Spleen (tissue), 7 donors: ENCODE data around the gene ST3GAL3.
A peak's percentile ranks its signal among the peaks of the same experiment; 100 is the strongest.

Experiments used
- CTCF ChIP-seq, 11 experiments: fragments of 200-600 bp in 7 of 11; fragments of 450-650 bp in 4 of 11; sonication (generic) in 4 of 11; IDR thresholded peaks in 8 of 11; conservative IDR thresholded peaks in 3 of 11; 1 replicate in 7 of 11; 2 replicates in 4 of 11; pipeline versions ENCODE4 v1.4.0 to v1.8.0; 2016 to 2021; ENCODE audit warnings: antibody characterized with exemption in 11 of 11, inconsistent platforms in 4 of 11, mild to moderate bottlenecking in 1 of 11
- POLR2AphosphoS5 ChIP-seq, 3 donors: sonication (generic); formaldehyde crosslinking; IDR thresholded peaks; one replicate each; pipeline ENCODE4 v1.5.1; 2017; ENCODE audit warnings: antibody characterized with exemption in 3 of 3
- donor health status: DM: no; HTN: no; CAD: no; lungs with moderate emphysema.
- donor health status: DM: no; HTN: no; CAD: no.
- donor health status: DM: no; HTN: no; CAD: no.

- TF ChIP-seq CTCF (IDR thresholded peaks at IDR 0.05 in 8 of 11, conservative IDR thresholded peaks at IDR 0.05 in 3 of 11) (no peak), POLR2AphosphoS5 (IDR thresholded peaks at IDR 0.05) (peak in 1 of 3 donors; percentile 12)
Observed at GRCh38 chr1:43914576-43915525, 207.5 kb downstream of the ST3GAL3 start.
